Measurements from ENCODE around the gene ZNF628. TPM values are rescaled to one million over a fixed set of nuclear protein-coding genes. Genes with fewer than 3 reads are reported as not detected.
"Not testable (repeated sequence)": the region's sequence is repeated elsewhere in the genome, so short reads cannot be mapped to it uniquely, and the experiment has no call there.

Gene ZNF628
- polyA plus RNA-seq, 1 experiment: 0.48 TPM

DNA sequence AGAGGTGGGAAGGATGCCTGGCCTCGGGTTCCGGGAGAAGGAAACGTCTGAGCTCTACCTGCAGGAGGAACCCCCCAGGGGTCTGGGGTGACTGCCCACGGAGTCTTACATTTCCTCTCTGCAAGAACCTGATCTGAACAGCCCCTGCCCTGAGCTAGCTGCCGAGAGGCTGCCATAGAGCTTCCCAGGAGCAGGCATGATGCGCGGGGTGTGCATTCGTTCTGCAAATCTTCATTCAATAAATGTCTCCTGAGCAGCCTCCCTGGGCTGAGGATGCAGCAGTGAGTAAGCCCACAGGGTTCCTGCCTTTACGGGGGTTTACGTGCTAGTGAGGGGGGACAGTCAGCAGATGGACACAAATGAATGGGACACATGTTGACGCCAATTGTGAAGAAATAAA lies 31.8 kb upstream of the ZNF628 start:
- H3K27me3 ChIP-seq (ENCODE audit: control insufficient read depth, insufficient read depth, low read length): peaks cover 35% of the 10 kb centered on the region
- no peaks in the 10 kb centered on the region for H3K36me3 ChIP-seq (ENCODE audit: control insufficient read depth, insufficient read depth, low read length)
- no peak overlapping the region for H3K4me3 ChIP-seq (ENCODE audit: low read depth, low read length)
- CTCF ChIA-PET: interaction anchor here (0.6 to 2.1 kb wide), 5 partner anchors 9 to 284 kb away, joined by 3 to 10 read pairs (median 4); partner anchors contain the start of gene ISOC2
- POLR2A ChIA-PET: no interaction called here
- TF ChIP-seq, protein P1, sequence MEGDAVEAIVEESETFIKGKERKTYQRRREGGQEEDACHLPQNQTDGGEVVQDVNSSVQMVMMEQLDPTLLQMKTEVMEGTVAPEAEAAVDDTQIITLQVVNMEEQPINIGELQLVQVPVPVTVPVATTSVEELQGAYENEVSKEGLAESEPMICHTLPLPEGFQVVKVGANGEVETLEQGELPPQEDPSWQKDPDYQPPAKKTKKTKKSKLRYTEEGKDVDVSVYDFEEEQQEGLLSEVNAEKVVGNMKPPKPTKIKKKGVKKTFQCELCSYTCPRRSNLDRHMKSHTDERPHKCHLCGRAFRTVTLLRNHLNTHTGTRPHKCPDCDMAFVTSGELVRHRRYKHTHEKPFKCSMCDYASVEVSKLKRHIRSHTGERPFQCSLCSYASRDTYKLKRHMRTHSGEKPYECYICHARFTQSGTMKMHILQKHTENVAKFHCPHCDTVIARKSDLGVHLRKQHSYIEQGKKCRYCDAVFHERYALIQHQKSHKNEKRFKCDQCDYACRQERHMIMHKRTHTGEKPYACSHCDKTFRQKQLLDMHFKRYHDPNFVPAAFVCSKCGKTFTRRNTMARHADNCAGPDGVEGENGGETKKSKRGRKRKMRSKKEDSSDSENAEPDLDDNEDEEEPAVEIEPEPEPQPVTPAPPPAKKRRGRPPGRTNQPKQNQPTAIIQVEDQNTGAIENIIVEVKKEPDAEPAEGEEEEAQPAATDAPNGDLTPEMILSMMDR (IDR thresholded peaks at IDR 0.05; ENCODE audit: insufficient read depth, low read depth, low read length): no peak
- DNase-seq (ENCODE audit: low read depth): no peak

GRCh38 chr19:55446060-55446459 lies 30.4 kb upstream of the ZNF628 start:
- ChIA-PET CTCF (interaction anchor here (1.4 to 1.9 kb wide), 2 partner anchors 9 to 28 kb away, joined by 6 to 8 read pairs; no protein-coding TSS in a partner anchor), POLR2A (no interaction called here)
- H3K27me3 ChIP-seq (ENCODE audit: control insufficient read depth, insufficient read depth, low read length): peaks cover 32% of the 10 kb centered on the region
- H3K36me3 ChIP-seq (ENCODE audit: control insufficient read depth, insufficient read depth, low read length): no peaks in the 10 kb centered on the region
- no peak for DNase-seq (ENCODE audit: low read depth)
- H3K4me3 ChIP-seq (ENCODE audit: low read depth, low read length): no peak overlapping the region
- TF ChIP-seq, protein P1 (IDR thresholded peaks at IDR 0.05; ENCODE audit: insufficient read depth, low read depth, low read length): no peak

GRCh38 chr19:55447421-55448174 lies 28.8 kb upstream of the ZNF628 start:
- no peaks in the 10 kb centered on the region for H3K36me3 ChIP-seq (ENCODE audit: control insufficient read depth, insufficient read depth, low read length)
- peaks cover 29% of the 10 kb centered on the region for H3K27me3 ChIP-seq (ENCODE audit: control insufficient read depth, insufficient read depth, low read length)
- TF ChIP-seq, protein P1 (IDR thresholded peaks at IDR 0.05; ENCODE audit: insufficient read depth, low read depth, low read length): no peak
- POLR2A ChIA-PET: no interaction called here
- DNase-seq (ENCODE audit: low read depth): no peak
- CTCF ChIA-PET: interaction anchor here (0.7 to 1.9 kb wide), 4 partner anchors 11 to 306 kb away, joined by 3 to 8 read pairs (median 4); no protein-coding TSS in a partner anchor
- H3K4me3 ChIP-seq (ENCODE audit: low read depth, low read length): no peak overlapping the region

DNA sequence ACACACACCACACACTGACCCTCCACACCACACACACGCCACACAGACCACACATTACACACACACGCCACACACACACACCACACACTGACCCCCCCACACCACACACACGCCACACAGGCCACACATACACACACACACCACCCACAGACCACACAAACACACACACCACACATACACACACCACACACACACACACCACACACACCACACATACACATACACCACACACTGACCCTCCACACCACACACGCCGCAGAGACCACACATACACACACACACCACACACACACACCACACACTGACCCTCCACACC lies 28.3 kb upstream of the ZNF628 start:
- peaks cover 27% of the 10 kb centered on the region for H3K27me3 ChIP-seq (ENCODE audit: control insufficient read depth, insufficient read depth, low read length)
- POLR2A ChIA-PET: not testable (repeated sequence)
- CTCF ChIA-PET: interaction anchor here (0.7 to 1.9 kb wide), 3 partner anchors 30 to 306 kb away, joined by 3 to 8 read pairs (median 3); no protein-coding TSS in a partner anchor

GRCh38 chr19:55449469-55449868 lies 26.9 kb upstream of the ZNF628 start:
- TF ChIP-seq, protein P1 (IDR thresholded peaks at IDR 0.05; ENCODE audit: insufficient read depth, low read depth, low read length): no peak
- DNase-seq (ENCODE audit: low read depth): no peak
- H3K36me3 ChIP-seq (ENCODE audit: control insufficient read depth, insufficient read depth, low read length): no peaks in the 10 kb centered on the region
- no peak overlapping the region for H3K4me3 ChIP-seq (ENCODE audit: low read depth, low read length)
- peaks cover 18% of the 10 kb centered on the region for H3K27me3 ChIP-seq (ENCODE audit: control insufficient read depth, insufficient read depth, low read length)
- ChIA-PET CTCF (interaction anchor here (1.0 kb wide), 1 partner anchor 31 kb away, joined by 5 read pairs; no protein-coding TSS in a partner anchor), POLR2A (no interaction called here)

More for the DNA sequence above, 28.3 kb upstream of the ZNF628 start:
- DNase-seq (ENCODE audit: low read depth); H3K4me3 ChIP-seq (ENCODE audit: low read depth, low read length); H3K36me3 ChIP-seq (ENCODE audit: control insufficient read depth, insufficient read depth, low read length): not testable (repeated sequence)
